ENCODE results near the gene LRRC37A3.

DNA sequence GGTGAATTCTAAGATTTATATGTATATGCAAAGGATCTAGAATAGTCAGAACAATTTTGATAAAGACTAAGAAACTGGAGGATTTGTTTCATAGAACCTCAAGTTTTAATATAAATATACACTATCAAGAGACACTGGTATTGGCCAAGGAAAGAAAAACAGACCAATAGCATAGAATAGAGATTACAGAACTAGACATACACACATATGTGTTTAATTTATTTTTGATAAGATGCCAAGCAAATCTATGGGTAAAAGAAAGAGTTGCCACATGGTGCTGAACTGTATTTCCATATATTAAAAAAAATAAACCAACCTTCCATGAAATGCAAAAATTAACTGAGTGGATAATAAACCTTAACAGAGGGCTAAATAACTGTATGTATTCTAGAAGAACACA, 27.9 kb upstream of the LRRC37A3 start:
- TF ChIP-seq, protein P1, sequence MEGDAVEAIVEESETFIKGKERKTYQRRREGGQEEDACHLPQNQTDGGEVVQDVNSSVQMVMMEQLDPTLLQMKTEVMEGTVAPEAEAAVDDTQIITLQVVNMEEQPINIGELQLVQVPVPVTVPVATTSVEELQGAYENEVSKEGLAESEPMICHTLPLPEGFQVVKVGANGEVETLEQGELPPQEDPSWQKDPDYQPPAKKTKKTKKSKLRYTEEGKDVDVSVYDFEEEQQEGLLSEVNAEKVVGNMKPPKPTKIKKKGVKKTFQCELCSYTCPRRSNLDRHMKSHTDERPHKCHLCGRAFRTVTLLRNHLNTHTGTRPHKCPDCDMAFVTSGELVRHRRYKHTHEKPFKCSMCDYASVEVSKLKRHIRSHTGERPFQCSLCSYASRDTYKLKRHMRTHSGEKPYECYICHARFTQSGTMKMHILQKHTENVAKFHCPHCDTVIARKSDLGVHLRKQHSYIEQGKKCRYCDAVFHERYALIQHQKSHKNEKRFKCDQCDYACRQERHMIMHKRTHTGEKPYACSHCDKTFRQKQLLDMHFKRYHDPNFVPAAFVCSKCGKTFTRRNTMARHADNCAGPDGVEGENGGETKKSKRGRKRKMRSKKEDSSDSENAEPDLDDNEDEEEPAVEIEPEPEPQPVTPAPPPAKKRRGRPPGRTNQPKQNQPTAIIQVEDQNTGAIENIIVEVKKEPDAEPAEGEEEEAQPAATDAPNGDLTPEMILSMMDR (IDR thresholded peaks at IDR 0.05): no peak
- no peak for TF ChIP-seq POLR2A (IDR thresholded peaks at IDR 0.05)
- TF ChIP-seq POLR2AphosphoS5 (IDR thresholded peaks at IDR 0.05): no peak

Data from prostate gland (tissue), 2 donors.